Activated T-cell treated with anti-CD3 and anti-CD28 coated beads, Interleukin-2, amount 50 U/mL, for 72 hours (primary cell): ENCODE data around the gene GRM3. TPM values are rescaled to one million over a fixed set of nuclear protein-coding genes. Genes with fewer than 3 reads are reported as not detected.
"Not testable (repeated sequence)": the region's sequence is repeated elsewhere in the genome, so short reads cannot be mapped to it uniquely, and the experiment has no call there.

Experiments
- ATAC-seq, 2 donors: fragments of 150-1000 bp; cut with Tn5 transposase; replicated peaks in 1 of 2; 2 replicates each; pipeline ENCODE4 v1.10.0; 2021; ENCODE audit warnings: moderate library complexity in 2 of 2, mild to moderate bottlenecking in 1 of 2
- DNase-seq, 2 donors: peaks; one replicate each; pipeline ENCODE4 v3.0.0; 2021 to 2022; ENCODE audit warnings: mixed read lengths in 1 of 2
- H3K27ac Mint-ChIP-seq: one replicate; pipeline ENCODE4 v1.8.0; 2022; ENCODE audit warnings: mild to moderate bottlenecking, moderate library complexity, mixed read lengths
- H3K27me3 Mint-ChIP-seq: one replicate; pipeline ENCODE4 v1.8.0; 2022; ENCODE audit warnings: low read depth, mixed read lengths
- H3K36me3 Mint-ChIP-seq, 2 donors: one replicate each; pipeline ENCODE4 v1.8.0; 2022; ENCODE audit warnings: mixed read lengths in 2 of 2, mild to moderate bottlenecking in 1 of 2; ENCODE audit not compliant: insufficient read depth in 2 of 2
- H3K4me1 Mint-ChIP-seq: one replicate; pipeline ENCODE4 v1.8.0; 2022; ENCODE audit warnings: low read depth, mixed read lengths
- H3K4me3 Mint-ChIP-seq, 2 donors: one replicate each; pipeline ENCODE4 v1.8.0; 2022; ENCODE audit warnings: mild to moderate bottlenecking in 2 of 2, mixed read lengths in 2 of 2, moderate library complexity in 2 of 2
- H3K9me3 Mint-ChIP-seq, 2 donors: one replicate each; pipeline ENCODE4 v1.8.0; 2022; ENCODE audit warnings: mixed read lengths in 2 of 2
- total RNA-seq, 2 donors: library from RNA; stranded (reverse); gene quantifications; one replicate each; pipeline ENCODE4 v1.2.3, GENCODE V29; 2022

GRM3 gene
- not detected for total RNA-seq

DNA sequence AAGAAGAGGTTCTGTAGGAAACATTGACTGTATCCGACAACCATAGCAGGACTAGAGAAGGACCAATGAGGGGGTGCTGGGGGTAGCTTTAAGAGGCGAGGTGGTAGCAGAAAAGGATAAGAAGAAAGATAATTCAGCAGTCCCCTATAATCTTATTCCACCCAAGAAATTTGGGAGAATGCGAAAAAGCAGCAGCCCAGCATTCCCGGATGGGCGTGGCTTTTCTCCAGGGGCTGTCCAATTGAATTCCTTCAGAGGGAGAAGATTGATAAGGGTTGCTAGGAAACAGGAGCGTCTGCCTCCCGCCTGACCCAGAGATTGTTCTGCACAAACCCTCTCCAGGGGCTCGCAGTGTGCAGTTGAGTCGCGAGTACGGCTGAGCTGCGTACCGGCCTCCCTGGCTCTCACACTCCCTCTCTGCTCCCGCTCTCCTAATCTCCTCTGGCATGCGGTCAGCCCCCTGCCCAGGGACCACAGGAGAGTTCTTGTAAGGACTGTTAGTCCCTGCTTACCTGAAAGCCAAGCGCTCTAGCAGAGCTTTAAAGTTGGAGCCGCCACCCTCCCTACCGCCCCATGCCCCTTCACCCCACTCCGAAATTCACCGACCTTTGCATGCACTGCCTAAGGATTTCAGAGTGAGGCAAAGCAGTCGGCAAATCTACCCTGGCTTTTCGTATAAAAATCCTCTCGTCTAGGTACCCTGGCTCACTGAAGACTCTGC, at the start of gene GRM3:
TSS of gene GRM3 (plus strand) at position 349 of the 721 bp plus-strand sequence. CDS start 121,237 bp downstream, outside the sequence.
- Mint-ChIP-seq H3K27me3 (peaks cover 20% of the 10 kb centered on the region), H3K27ac (no peak within 1 kb of the TSS), H3K4me1 (no peaks in the 10 kb centered on the region), H3K9me3 (no peaks in the 10 kb centered on the region), H3K4me3 (no peak within 1 kb of the TSS), H3K36me3 (no peaks in the 10 kb centered on the region)
- ATAC-seq (no peak), DNase-seq (no peak)

DNA sequence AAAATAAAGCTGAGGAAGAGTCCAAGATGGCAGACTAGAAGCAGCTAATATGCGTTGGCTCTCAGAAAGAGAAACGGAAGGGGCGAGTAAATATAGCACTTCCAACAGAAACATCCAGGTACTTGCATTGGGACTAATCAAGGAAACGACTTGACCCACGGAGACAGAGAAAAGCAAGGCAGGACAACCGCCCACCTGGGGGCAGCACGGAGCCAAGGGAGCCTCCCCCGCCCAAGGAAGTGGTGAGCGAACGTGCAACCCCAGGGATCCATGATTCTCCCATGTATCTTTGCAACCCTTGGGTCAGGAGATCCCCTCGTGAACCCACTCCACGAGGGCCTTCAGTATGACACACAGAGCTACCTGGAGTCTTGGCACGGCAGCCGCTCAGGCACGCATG, 45.4 kb upstream of the GRM3 start:
- Mint-ChIP-seq H3K4me1 (no peaks in the 10 kb centered on the region), H3K27me3 (no peaks in the 10 kb centered on the region), H3K4me3 (no peak overlapping the region), H3K36me3 (no peaks in the 10 kb centered on the region), H3K9me3 (peaks cover 0 to 4% of the 10 kb centered on the region in 2 donors), H3K27ac (no peak overlapping the region)
- DNase-seq (no peak), ATAC-seq (no peak)

DNA sequence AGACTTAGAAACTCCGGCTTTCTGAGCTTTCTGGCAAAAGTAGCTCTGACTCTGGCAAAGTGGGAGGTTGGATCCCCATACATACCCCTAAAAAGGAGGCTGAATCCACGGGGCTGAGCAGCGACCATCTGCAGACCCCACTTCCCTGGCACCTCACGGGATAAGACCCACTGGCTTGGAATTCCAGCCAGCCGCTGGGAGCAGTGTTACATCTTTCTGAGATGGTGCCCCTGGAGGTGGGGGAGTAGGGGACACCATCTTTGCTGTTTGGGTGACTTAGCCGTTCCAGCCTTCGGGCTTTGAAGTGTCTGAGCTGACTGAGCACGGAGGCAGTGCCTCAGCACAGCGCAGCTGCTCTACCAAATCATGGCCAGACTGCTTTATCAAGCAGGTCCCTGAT, 45.0 kb upstream of the GRM3 start:
- peaks cover 0 to 4% of the 10 kb centered on the region in 2 donors for H3K9me3 Mint-ChIP-seq
- H3K4me1 Mint-ChIP-seq: no peaks in the 10 kb centered on the region
- no peak overlapping the region for H3K4me3 Mint-ChIP-seq
- DNase-seq (no peak), ATAC-seq (no peak)
- peaks cover 0 to 1% of the 10 kb centered on the region in 2 donors for H3K36me3 Mint-ChIP-seq
- no peaks in the 10 kb centered on the region for H3K27me3 Mint-ChIP-seq
- H3K27ac Mint-ChIP-seq: no peak overlapping the region

DNA sequence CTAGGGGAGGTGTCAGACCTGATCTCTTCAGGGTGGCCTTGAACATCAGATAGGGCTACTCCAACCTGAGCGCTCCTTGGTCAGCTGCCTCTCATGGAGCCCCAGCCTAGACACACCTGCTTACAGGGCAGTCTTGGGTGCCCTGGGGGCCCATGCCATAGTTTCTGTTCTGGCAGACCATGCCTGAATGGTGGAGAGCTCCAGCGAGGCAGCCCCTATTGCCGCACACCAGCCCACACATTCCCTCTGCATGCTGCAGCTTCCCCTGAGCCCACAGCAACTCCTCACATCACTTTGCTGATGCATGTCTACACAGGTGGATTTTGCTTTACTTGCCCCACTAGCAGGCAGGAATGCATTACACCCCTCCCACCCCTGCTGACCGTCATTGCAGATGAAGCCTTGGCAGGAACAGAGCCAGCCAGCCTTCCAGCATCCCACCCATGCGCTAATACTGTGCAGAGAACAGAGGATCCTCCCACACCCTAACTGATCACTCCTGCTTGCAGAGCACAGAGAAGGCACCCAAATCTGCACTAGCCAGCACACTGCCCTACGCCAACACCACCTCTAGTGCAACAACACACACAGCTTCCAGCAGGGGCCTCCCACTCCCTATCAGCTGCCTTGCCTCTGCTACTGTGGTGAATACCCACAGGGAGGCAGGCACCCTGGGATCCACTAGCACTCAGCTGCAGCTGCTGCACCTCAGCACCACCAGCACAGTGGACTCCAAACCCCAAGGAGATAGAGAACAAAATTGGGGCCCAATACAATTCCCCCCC, 43.0 kb upstream of the GRM3 start:
- ATAC-seq (no peak), DNase-seq (no peak)
- Mint-ChIP-seq H3K4me1 (no peaks in the 10 kb centered on the region), H3K27me3 (no peaks in the 10 kb centered on the region), H3K9me3 (peaks cover 3 to 8% of the 10 kb centered on the region in 2 donors), H3K36me3 (peaks cover 0 to 1% of the 10 kb centered on the region in 2 donors), H3K27ac (no peak overlapping the region), H3K4me3 (no peak overlapping the region)

DNA sequence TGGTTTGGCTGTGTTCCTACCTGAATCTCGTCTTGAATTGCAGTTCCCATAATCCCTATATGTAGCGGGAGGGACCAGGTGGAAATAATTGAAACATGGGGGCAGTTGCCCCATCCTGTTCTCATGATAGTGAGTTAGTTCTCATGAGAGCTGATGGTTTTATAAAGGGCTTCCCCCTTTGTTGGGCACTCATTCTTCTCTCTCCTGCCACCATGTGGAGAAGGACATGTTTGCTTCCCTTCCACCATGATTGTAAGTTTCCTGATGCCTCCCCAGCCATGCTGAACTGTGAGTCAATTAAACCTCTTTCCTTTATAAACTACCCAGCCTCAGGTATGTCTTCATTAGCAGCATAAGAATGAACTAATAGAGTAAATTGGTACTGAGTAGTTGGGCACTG, 28.0 kb upstream of the GRM3 start:
- H3K4me3 Mint-ChIP-seq, ATAC-seq, H3K27me3 Mint-ChIP-seq, DNase-seq, H3K27ac Mint-ChIP-seq, H3K36me3 Mint-ChIP-seq, H3K4me1 Mint-ChIP-seq: not testable (repeated sequence)
- H3K9me3 Mint-ChIP-seq: peaks cover 11 to 14% of the 10 kb centered on the region in 2 donors

DNA sequence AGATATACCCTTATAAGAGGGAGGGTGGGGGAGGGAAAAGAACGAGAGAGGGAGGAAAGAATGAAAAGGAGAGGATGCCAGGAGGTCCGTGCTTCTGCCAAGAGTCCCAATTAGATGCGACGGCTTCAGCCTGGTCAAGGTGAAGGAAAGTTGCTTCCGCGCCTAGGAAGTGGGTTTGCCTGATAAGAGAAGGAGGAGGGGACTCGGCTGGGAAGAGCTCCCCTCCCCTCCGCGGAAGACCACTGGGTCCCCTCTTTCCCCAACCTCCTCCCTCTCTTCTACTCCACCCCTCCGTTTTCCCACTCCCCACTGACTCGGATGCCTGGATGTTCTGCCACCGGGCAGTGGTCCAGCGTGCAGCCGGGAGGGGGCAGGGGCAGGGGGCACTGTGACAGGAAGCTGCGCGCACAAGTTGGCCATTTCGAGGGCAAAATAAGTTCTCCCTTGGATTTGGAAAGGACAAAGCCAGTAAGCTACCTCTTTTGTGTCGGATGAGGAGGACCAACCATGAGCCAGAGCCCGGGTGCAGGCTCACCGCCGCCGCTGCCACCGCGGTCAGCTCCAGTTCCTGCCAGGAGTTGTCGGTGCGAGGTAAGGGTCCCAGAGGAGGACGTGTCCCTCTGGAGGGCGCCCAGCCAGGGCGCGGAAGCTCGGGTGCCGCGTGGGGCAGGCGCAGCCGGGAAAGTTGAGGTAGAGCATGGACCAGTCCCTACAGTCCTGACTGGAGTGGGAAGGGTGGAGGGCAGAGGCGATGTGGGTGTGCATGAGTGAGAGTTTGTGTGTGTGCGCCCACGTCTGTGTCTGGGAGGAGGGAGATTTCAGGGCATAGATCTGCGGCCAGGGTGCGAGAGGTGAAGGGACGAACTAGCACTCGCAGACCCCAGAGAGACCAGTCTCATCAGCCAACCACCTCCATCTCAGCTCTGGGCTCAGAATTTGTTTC, 844 bp downstream of the GRM3 start:
- no peak for DNase-seq
- Mint-ChIP-seq H3K27ac (no peak overlapping the region), H3K36me3 (no peaks in the 10 kb centered on the region), H3K27me3 (peaks cover 20% of the 10 kb centered on the region), H3K4me3 (no peak overlapping the region), H3K9me3 (no peaks in the 10 kb centered on the region), H3K4me1 (no peaks in the 10 kb centered on the region)
- no peak for ATAC-seq

DNA sequence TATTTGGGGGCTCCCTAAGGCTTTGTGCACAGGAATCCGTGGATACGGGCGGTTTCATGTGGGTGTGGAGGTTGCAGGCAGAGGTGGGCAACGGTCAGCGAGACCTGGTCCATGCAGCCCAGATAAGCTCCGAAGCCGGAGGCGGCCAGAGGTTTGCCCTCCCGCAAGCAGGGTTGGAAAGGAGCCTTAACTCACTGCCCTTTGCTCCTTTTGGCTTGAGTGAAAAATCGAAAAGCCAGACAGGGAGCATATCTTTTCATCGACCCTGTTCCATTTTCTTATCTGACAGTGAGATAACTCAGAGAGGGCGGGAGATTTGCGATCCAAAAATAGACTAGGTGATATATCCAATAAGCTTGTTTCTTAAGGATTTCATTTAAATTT, 1.5 kb downstream of the GRM3 start:
- Mint-ChIP-seq H3K4me1 (no peaks in the 10 kb centered on the region), H3K27ac (no peak overlapping the region), H3K4me3 (no peak overlapping the region), H3K9me3 (no peaks in the 10 kb centered on the region), H3K27me3 (peaks cover 20% of the 10 kb centered on the region), H3K36me3 (no peaks in the 10 kb centered on the region)
- DNase-seq: no peak
- no peak for ATAC-seq

DNA sequence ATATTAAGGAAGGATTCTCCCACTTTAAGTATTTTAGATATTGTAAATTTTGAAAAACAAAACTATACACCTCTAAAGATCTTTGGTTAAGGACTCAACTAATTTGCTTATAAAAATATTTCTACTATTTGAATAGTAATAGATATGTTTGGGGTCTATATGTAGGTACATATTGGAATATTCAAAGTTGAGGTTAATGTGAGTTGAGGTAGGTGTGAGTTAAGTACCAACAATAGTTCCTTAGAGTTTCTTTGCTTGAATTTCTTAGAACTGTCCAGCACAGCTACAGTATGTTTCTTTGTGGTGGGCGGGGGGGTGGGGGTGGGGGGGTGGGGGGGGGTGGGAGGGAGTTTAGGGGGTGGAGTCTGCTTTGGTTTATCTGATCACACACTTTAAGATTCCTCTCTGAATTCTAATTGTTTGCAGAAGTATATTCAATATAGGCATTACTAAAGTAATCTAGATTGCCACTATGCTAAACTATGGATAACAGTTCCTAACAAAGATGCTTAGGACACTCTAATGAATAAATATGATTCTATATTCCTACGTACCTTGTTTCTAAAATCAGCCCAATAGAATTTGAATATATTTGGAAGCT, 2.1 kb downstream of the GRM3 start:
- Mint-ChIP-seq H3K36me3 (no peaks in the 10 kb centered on the region), H3K9me3 (no peaks in the 10 kb centered on the region), H3K27me3 (peaks cover 20% of the 10 kb centered on the region), H3K27ac (no peak overlapping the region), H3K4me3 (no peak overlapping the region), H3K4me1 (no peaks in the 10 kb centered on the region)
- ATAC-seq (no peak), DNase-seq (no peak)

DNA sequence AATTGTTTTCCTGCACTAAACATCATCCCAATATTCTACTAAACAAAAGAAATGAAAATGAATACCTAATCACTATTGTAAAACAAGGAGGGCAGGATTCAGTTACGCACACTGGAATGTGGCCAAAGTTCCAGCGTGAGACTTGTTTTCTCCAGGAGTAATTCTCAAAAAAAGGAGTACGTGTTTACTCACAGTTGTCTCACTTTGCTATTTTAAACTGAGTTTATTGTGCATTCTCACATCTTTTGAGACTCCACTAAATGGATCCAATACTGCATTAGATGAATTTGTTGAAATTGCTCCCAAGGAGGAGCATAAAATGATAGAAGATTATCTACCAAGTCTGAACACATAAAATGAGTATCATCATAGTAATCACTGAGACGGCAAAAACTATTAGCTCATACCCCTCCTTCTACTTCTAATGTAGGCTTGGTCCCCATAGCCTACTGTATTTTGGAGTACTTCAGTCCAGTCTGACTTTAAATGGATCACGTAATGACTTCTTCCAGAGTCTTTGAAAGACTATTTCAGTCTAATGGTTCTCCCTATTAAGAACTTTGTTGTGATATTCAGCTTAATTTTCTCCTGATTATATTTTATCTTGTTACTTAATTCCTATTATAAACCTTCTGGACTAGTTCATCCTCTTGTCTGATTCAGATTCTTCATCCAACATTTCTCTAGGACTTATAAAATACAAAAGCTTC, 3.8 kb downstream of the GRM3 start:
- H3K9me3 Mint-ChIP-seq: no peaks in the 10 kb centered on the region
- no peak for ATAC-seq
- H3K27ac Mint-ChIP-seq: no peak overlapping the region
- no peaks in the 10 kb centered on the region for H3K36me3 Mint-ChIP-seq
- H3K27me3 Mint-ChIP-seq: peaks cover 12% of the 10 kb centered on the region
- DNase-seq: no peak
- H3K4me1 Mint-ChIP-seq: no peaks in the 10 kb centered on the region
- H3K4me3 Mint-ChIP-seq: no peak overlapping the region

DNA sequence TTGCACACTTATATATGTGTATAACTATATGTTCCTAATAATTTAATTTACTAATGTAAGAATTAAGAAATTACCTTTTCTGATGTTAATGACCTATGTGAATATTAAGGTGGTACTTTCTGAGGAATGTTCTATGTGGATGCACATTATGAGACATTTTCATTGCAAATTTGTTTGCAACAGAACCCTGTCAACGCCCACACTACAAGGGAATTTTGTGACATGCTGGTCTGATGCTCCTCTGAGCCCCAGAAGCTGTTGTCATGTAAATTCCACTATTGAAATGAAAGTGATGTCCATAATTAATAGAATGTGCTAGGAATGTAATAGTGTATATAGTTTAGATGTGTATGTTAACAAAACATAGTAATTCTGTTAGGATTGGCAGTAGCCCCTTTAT, 4.5 kb downstream of the GRM3 start:
- Mint-ChIP-seq H3K27me3 (peaks cover 9% of the 10 kb centered on the region), H3K4me3 (no peak overlapping the region), H3K36me3 (no peaks in the 10 kb centered on the region), H3K27ac (no peak overlapping the region), H3K4me1 (no peaks in the 10 kb centered on the region), H3K9me3 (no peaks in the 10 kb centered on the region)
- DNase-seq: no peak
- no peak for ATAC-seq

DNA sequence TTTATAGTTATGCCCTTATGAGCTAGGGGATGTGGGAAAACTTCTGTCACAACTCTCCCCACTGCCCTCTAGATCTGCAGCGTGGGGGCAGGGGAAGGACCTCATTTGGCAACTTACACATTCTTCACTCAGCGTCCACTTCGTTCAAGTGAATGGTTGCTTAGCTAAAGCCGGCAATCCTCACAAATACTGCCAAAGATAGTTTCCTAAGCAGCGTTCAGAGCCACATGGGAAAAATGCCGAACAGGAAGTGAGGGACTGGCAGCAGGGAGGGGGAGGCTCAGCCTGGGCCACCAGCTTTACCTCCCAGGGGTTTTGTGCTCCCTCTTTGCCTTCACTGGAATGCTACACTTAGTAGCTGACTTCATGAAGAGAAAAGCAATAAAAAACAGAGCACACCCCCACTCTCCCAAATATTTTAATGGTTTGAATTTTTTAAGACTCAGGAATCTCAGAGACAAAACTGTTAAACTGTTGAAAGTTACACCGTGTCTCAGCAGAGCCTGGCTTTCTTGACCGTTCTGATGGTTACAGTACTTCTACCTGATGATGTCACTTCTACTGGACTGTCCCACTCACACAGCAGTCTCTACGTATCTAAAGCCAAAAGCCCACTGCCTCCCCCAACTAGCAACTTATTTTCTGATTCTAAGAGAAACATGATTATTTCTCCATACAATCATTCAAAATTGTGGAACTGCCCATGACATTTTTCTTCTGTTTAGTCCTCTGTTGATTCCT, 10.4 kb downstream of the GRM3 start:
- Mint-ChIP-seq H3K9me3 (no peaks in the 10 kb centered on the region), H3K27ac (no peak overlapping the region), H3K4me1 (no peaks in the 10 kb centered on the region), H3K27me3 (no peaks in the 10 kb centered on the region), H3K4me3 (no peak overlapping the region), H3K36me3 (no peaks in the 10 kb centered on the region)
- DNase-seq: no peak
- no peak for ATAC-seq

DNA sequence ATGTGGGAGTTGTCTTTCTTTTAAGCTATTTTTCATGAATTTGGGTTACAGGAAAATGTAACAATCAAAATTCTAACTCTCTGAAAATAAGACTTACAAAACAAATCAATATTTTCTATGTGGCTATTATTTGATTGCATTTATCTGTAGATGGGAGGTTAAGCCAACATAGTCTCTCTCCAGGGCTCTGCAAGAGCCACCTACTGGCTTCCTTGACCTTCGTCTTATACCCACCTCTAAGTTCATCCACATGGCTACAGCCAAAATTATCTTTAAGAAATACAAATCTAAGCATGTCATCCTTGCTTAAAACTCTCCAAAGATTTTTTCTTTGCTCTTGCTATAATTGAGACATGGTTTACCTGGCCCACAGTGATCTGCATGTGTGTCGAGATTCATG, 14.2 kb downstream of the GRM3 start:
- Mint-ChIP-seq H3K27me3 (no peaks in the 10 kb centered on the region), H3K4me3 (no peak overlapping the region), H3K36me3 (no peaks in the 10 kb centered on the region), H3K27ac (no peak overlapping the region), H3K9me3 (peaks cover 0 to under 1% of the 10 kb centered on the region in 2 donors), H3K4me1 (no peaks in the 10 kb centered on the region)
- DNase-seq (no peak), ATAC-seq (no peak)
